ENCODE results near the gene TXK. TPM values are rescaled to one million over a fixed set of nuclear protein-coding genes. Genes with fewer than 3 reads are reported as not detected.
A peak's percentile ranks its signal among the peaks of the same experiment; 100 is the strongest.

The TXK gene
- total and polyA plus RNA-seq, 10 of the 15 experiments (the other 5 are each of a cell fraction or from before 2014, with no cell fraction given): 0.44 to 2.9 (median 1.4) TPM

DNA sequence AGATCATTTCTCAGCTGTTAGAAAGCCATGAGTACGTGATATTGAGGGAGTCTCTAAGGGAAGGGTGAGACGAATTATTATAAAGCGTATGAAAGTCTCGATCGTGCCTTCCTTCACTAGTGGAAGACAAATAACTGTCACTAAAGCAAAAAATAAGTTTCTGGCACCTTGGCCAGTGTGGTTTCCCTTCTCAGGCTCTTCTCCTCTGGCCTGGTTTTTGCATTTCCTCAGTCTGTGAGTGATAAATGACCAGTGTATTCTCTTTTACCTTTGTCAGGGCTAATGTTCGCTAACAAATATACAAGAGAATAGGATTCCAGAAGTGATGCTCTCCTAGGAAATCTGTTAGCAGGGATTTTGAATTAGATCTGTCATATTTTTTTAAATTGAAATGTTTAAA lies 19.6 kb downstream of the TXK start:
- no TSS peak for BruUV-seq (replicated peaks)
- no peaks in the 10 kb centered on the region for H3K4me1 ChIP-seq (ENCODE audit: control insufficient read depth, insufficient read depth, low read length)

DNA sequence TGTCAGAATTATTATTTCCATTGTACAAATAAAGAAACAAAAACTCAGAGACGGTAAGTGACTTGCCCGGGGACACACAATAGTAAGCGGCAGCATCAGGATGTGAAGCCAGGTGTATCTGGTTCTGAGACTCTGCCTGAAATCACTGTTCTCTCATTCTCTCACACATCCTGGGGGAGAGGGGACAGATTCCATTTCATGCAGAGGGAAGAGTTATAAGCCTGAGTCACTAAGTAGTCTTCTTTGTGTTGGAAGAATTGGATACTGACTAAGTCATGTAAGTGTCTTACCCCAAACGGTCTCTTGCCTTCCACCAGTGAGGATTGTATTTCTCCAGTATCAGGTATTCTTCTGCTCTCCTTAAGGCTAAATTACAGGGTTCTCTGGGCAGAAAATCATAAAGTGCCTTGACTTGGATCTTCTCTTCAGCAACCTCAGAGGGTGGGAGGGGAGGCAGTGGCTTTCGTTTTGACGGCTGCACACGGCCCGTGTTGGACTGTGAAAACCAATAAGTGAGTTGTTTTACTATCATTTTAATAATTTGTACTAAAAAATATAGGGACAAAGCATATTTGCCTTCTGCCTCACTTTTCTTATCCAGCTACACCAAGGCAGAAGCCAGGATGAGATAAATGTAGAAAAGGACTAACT lies 21.9 kb downstream of the TXK start:
- H3K9me3 ChIP-seq (replicated peaks; ENCODE audit: control insufficient read depth, insufficient read depth, low read length): no peaks in the 10 kb centered on the region
- no peak overlapping the region for H3K9ac ChIP-seq (ENCODE audit: control insufficient read depth, insufficient read depth, low read length)
- no peak overlapping the region for H2AFZ ChIP-seq (ENCODE audit: control insufficient read depth, low read depth, low read length)
- H4K20me1 ChIP-seq (ENCODE audit: control insufficient read depth, insufficient read depth): no peaks in the 10 kb centered on the region
- no peaks in the 10 kb centered on the region for H3K27me3 ChIP-seq (replicated peaks in 1 of 2; ENCODE audit: control insufficient read depth in 2 of 2, insufficient read depth in 2 of 2, low read length in 1 of 2)
- SMC1A ChIA-PET (ENCODE audit: uncharacterized antibody, unreplicated experiment): interaction anchor here (0.7 to 1.2 kb wide), 4 partner anchors 14 to 185 kb away, joined by 3 read pairs; no protein-coding TSS in a partner anchor
- no TSS peak for BruUV-seq (replicated peaks)
- RAD21 ChIA-PET (ENCODE audit: unreplicated experiment): interaction anchor here (0.9 kb wide), 1 partner anchor 109 kb away, joined by 5 read pairs; no protein-coding TSS in a partner anchor
- H3K79me2 ChIP-seq (ENCODE audit: control insufficient read depth, insufficient read depth, low read length): no peaks in the 10 kb centered on the region
- peak; percentile 41 for FAIRE-seq
- peak; percentile 79 for ATAC-seq
- no peak overlapping the region for H3K27ac ChIP-seq (ENCODE audit: control insufficient read depth, insufficient read depth)
- H3K4me2 ChIP-seq (ENCODE audit: control insufficient read depth, insufficient read depth): no peak overlapping the region
- no peak for DNase-seq (ENCODE audit: low read depth, low spot score)
- in situ Hi-C loops (cut with MboI) (no loop called here), intact Hi-C loops (cut with micrococcal nuclease; ENCODE audit: unreplicated experiment) (no loop called here)
- no peaks in the 10 kb centered on the region for H3K36me3 ChIP-seq (ENCODE audit: control insufficient read depth in 2 of 2, insufficient read depth in 2 of 2, low read length in 1 of 2)
- POLR2A ChIA-PET: no interaction called here
- H3K4me1 ChIP-seq (ENCODE audit: control insufficient read depth, insufficient read depth, low read length): no peaks in the 10 kb centered on the region
- CTCF ChIA-PET: no interaction called here
- WGBS (ENCODE audit: insufficient coverage, insufficient replicate concordance, low lambda C conversion rate, missing lambda C conversion rate): 89% methylated on average over 8 of the region's 8 CpGs
- no peak overlapping the region for H3K4me3 ChIP-seq
- no peak for TF ChIP-seq ETV6 (conservative IDR thresholded peaks at IDR 0.05 in 1 of 2, IDR thresholded peaks at IDR 0.05 in 1 of 2; ENCODE audit: borderline replicate concordance in 1 of 2, low read depth in 1 of 2)
- TF ChIP-seq HDAC2 (IDR thresholded peaks at IDR 0.05): no peak
- TF ChIP-seq SMARCA5 (IDR thresholded peaks at IDR 0.05): no peak
- TF ChIP-seq BMI1 (IDR thresholded peaks at IDR 0.05; ENCODE audit: borderline replicate concordance): no peak
- TF ChIP-seq GATAD2B (conservative IDR thresholded peaks at IDR 0.05; ENCODE audit: low read depth): no peak
- TF ChIP-seq TCF7 (IDR thresholded peaks at IDR 0.05; ENCODE audit: borderline replicate concordance): no peak
- no peak for TF ChIP-seq SIX5 (IDR thresholded peaks at IDR 0.05; ENCODE audit: low read depth, low read length, severe bottlenecking)
- no peak for TF ChIP-seq MYB (IDR thresholded peaks at IDR 0.05; ENCODE audit: borderline replicate concordance, low read depth, low read length)
- TF ChIP-seq ZNF207 (IDR thresholded peaks at IDR 0.05; ENCODE audit: borderline replicate concordance): no peak
- TF ChIP-seq POU2F2 (IDR thresholded peaks at IDR 0.05; ENCODE audit: borderline replicate concordance, low read depth, low read length): no peak
- TF ChIP-seq FOXM1 (IDR thresholded peaks at IDR 0.05; ENCODE audit: low read depth, low read length): no peak
- TF ChIP-seq NR2C2 (IDR thresholded peaks at IDR 0.05; ENCODE audit: borderline replicate concordance, control insufficient read depth, insufficient read length, low read depth): no peak
- TF ChIP-seq EED (IDR thresholded peaks at IDR 0.05; ENCODE audit: low read depth): no peak
- TF ChIP-seq RFX5 (IDR thresholded peaks at IDR 0.05; ENCODE audit: low read depth, low read length): no peak

More for the DNA sequence above, 19.6 kb downstream of the TXK start:
- Histone ChIP-seq H3K27me3 (replicated peaks in 1 of 2; ENCODE audit: control insufficient read depth in 2 of 2, insufficient read depth in 2 of 2, low read length in 1 of 2) (no peaks in the 10 kb centered on the region), H3K36me3 (ENCODE audit: control insufficient read depth in 2 of 2, insufficient read depth in 2 of 2, low read length in 1 of 2) (no peaks in the 10 kb centered on the region), H3K9ac (ENCODE audit: control insufficient read depth, insufficient read depth, low read length) (no peak overlapping the region), H3K9me3 (replicated peaks; ENCODE audit: control insufficient read depth, insufficient read depth, low read length) (no peaks in the 10 kb centered on the region), H3K27ac (ENCODE audit: control insufficient read depth, insufficient read depth) (no peak overlapping the region), H3K4me3 (no peak overlapping the region), H3K79me2 (ENCODE audit: control insufficient read depth, insufficient read depth, low read length) (no peaks in the 10 kb centered on the region), H2AFZ (ENCODE audit: control insufficient read depth, low read depth, low read length) (no peak overlapping the region), H4K20me1 (ENCODE audit: control insufficient read depth, insufficient read depth) (no peaks in the 10 kb centered on the region), H3K4me2 (ENCODE audit: control insufficient read depth, insufficient read depth) (no peak overlapping the region)
- RAD21 ChIA-PET (ENCODE audit: unreplicated experiment): no interaction called here
- no peak for TF ChIP-seq CHD2 (IDR thresholded peaks at IDR 0.05; ENCODE audit: borderline replicate concordance, low read depth, low read length)
- no peak for TF ChIP-seq FOXM1 (IDR thresholded peaks at IDR 0.05; ENCODE audit: low read depth, low read length)
- TF ChIP-seq ZNF217 (IDR thresholded peaks at IDR 0.05): no peak
- no peak for TF ChIP-seq NFIC (IDR thresholded peaks at IDR 0.05; ENCODE audit: low read depth, low read length)
- no peak for TF ChIP-seq POLR2AphosphoS5 (IDR thresholded peaks at IDR 0.05; ENCODE audit: low read length)
- no peak for TF ChIP-seq MTA3 (IDR thresholded peaks at IDR 0.05; ENCODE audit: borderline replicate concordance, low read length)
- TF ChIP-seq, protein P1, sequence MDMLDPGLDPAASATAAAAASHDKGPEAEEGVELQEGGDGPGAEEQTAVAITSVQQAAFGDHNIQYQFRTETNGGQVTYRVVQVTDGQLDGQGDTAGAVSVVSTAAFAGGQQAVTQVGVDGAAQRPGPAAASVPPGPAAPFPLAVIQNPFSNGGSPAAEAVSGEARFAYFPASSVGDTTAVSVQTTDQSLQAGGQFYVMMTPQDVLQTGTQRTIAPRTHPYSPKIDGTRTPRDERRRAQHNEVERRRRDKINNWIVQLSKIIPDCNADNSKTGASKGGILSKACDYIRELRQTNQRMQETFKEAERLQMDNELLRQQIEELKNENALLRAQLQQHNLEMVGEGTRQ (IDR thresholded peaks at IDR 0.05; ENCODE audit: borderline replicate concordance, low read depth, low read length): no peak
- TF ChIP-seq RFX5 (IDR thresholded peaks at IDR 0.05; ENCODE audit: low read depth, low read length): no peak
- no peak for TF ChIP-seq SIN3A (IDR thresholded peaks at IDR 0.05; ENCODE audit: low read depth, low read length)
- TF ChIP-seq HDGF (IDR thresholded peaks at IDR 0.05): no peak
- no peak for TF ChIP-seq RB1 (IDR thresholded peaks at IDR 0.05; ENCODE audit: borderline replicate concordance)
- CTCF ChIA-PET: interaction anchor here (1.4 kb wide), 1 partner anchor 13 kb away, joined by 5 read pairs; no protein-coding TSS in a partner anchor
- DNase-seq (ENCODE audit: low read depth, low spot score): no peak
- SMC1A ChIA-PET (ENCODE audit: uncharacterized antibody, unreplicated experiment): interaction anchor here (0.9 to 1.3 kb wide), 4 partner anchors 13 to 24 kb away, joined by 3 to 5 read pairs (median 3); no protein-coding TSS in a partner anchor
- in situ Hi-C loops (cut with MboI) (no loop called here), intact Hi-C loops (cut with micrococcal nuclease; ENCODE audit: unreplicated experiment) (no loop called here)
- WGBS (ENCODE audit: insufficient coverage, insufficient replicate concordance, low lambda C conversion rate, missing lambda C conversion rate): 92% methylated on average over 6 of the region's 6 CpGs
- POLR2A ChIA-PET: no interaction called here
- FAIRE-seq: no peak
- ATAC-seq: no peak

Data from GM12878 (cell line).